Endothelial cell of hepatic sinusoid (primary cell): ENCODE results near the gene RAD51B.

Experiments
- in situ Hi-C: cut with HindIII; loops from 2 replicates; pipeline ENCODE4 v1.10.0; 2017; ENCODE audit warnings: low sequenced_read_pairs

The RAD51B gene

GRCh38 chr14:68243450-68244010 is 424.0 kb downstream of the RAD51B start:
- in situ Hi-C loops: no loop called here

- in situ Hi-C loops: no loop called here
Observed at GRCh38 chr14:68244262-68244980, 424.8 kb downstream of the RAD51B start.

- in situ Hi-C loops: no loop called here
Observed at GRCh38 chr14:68245146-68246073, 425.8 kb downstream of the RAD51B start.

GRCh38 chr14:68246074-68246785 is 426.7 kb downstream of the RAD51B start:
- in situ Hi-C loops: no loop called here

GRCh38 chr14:68246786-68247105 is 427.2 kb downstream of the RAD51B start:
- in situ Hi-C loops: no loop called here

- in situ Hi-C loops: no loop called here
Observed at GRCh38 chr14:68247274-68247673, 427.7 kb downstream of the RAD51B start.

- in situ Hi-C loops: no loop called here
Observed at GRCh38 chr14:68247676-68248268, 428.2 kb downstream of the RAD51B start.

GRCh38 chr14:68248481-68249255 is 429.1 kb downstream of the RAD51B start:
- in situ Hi-C loops: no loop called here

- in situ Hi-C loops: loop anchor here (5.0 kb wide), 1 partner anchor 103 kb away; no protein-coding TSS in a partner anchor
Observed at GRCh38 chr14:68249661-68250451, 430.3 kb downstream of the RAD51B start.

GRCh38 chr14:68250927-68251768 is 431.6 kb downstream of the RAD51B start:
- in situ Hi-C loops: loop anchor here (5.0 kb wide), 1 partner anchor 104 kb away; no protein-coding TSS in a partner anchor

GRCh38 chr14:68251769-68252100 is 432.2 kb downstream of the RAD51B start:
- in situ Hi-C loops: loop anchor here (5.0 kb wide), 1 partner anchor 104 kb away; no protein-coding TSS in a partner anchor

- in situ Hi-C loops: loop anchor here (5.0 kb wide), 1 partner anchor 106 kb away; no protein-coding TSS in a partner anchor
Observed at GRCh38 chr14:68253160-68253780, 433.7 kb downstream of the RAD51B start.

- in situ Hi-C loops: loop anchor here (5.0 kb wide), 1 partner anchor 107 kb away; no protein-coding TSS in a partner anchor
Observed at GRCh38 chr14:68253878-68254528, 434.4 kb downstream of the RAD51B start.

- in situ Hi-C loops: loop anchor here (5.0 kb wide), 1 partner anchor 108 kb away; no protein-coding TSS in a partner anchor
Observed at GRCh38 chr14:68254669-68255527, 435.3 kb downstream of the RAD51B start.

GRCh38 chr14:68255693-68256178 is 436.2 kb downstream of the RAD51B start:
- in situ Hi-C loops: no loop called here

GRCh38 chr14:68257969-68258368 is 438.4 kb downstream of the RAD51B start:
- in situ Hi-C loops: no loop called here
